Measurements from ENCODE around the gene SLC44A3.

GRCh38 chr1:94929351-94930217, 109.4 kb downstream of the SLC44A3 start:
- TF ChIP-seq MXI1 (IDR thresholded peaks at IDR 0.05; ENCODE audit: low read depth, low read length) (no peak), YY1 (IDR thresholded peaks at IDR 0.05; ENCODE audit: low read depth) (no peak)

Measured in SK-N-SH (cell line).